Upper lobe of right lung (tissue), 1 donor: ENCODE results near the gene AOC3. TPM values are rescaled to one million over a fixed set of nuclear protein-coding genes. Genes with fewer than 3 reads are reported as not detected.

Source experiments
- ATAC-seq: fragments of 200-7000 bp; cut with Tn5 transposase; one replicate; pipeline ENCODE4 v1.9.1; 2020; ENCODE audit warnings: mild to moderate bottlenecking, moderate library complexity
- DNase-seq: peaks from one replicate; pipeline ENCODE4 v3.0.0-alpha.2; 2020
- H3K27ac ChIP-seq: fragments of 200-600 bp; one replicate; pipeline ENCODE4 v1.8.0; 2022
- H3K27me3 ChIP-seq: fragments of 200-600 bp; one replicate; pipeline ENCODE4 v1.8.0; 2022; ENCODE audit warnings: mild to moderate bottlenecking
- H3K36me3 ChIP-seq: fragments of 200-600 bp; one replicate; pipeline ENCODE4 v1.8.0; 2022
- H3K4me1 ChIP-seq: fragments of 200-600 bp; one replicate; pipeline ENCODE4 v1.8.0; 2022
- H3K4me3 ChIP-seq: fragments of 200-600 bp; one replicate; pipeline ENCODE4 v1.8.0; 2022; ENCODE audit warnings: mild to moderate bottlenecking
- H3K9me3 ChIP-seq: fragments of 200-600 bp; one replicate; pipeline ENCODE4 v1.8.0; 2022
- intact Hi-C: fragments of 100-400 bp; cut with DNase I; formaldehyde crosslinking; loops from one replicate; pipeline ENCODE4 v1.11.0; 2022
- microRNA-seq: library from miRNA; unstranded; fragments of <30 nt; microRNA quantifications from one replicate; pipeline ENCODE4 v1.2.0, GENCODE V29; 2020; ENCODE audit warnings: borderline microRNAs expressed
- total RNA-seq: library from RNA; stranded (reverse); fragmentation: NEBNext Ultra II Directional; extraction: Animal tissue kit (Norgen Biotek cat#: 25700); gene quantifications from one replicate; pipeline ENCODE4 v1.2.1, GENCODE V29; 2021
- TF ChIP-seq, protein P1 (sequence below): fragments of 200-600 bp; IDR thresholded peaks from one replicate; pipeline ENCODE4 v1.8.0; 2022; ENCODE audit warnings: antibody characterized with exemption
- donor health status: DM: no; HTN: yes; CAD: no; lungs with severe emphysema.

AOC3 gene
- total RNA-seq, 1 donor from 2014 or later: 235 TPM

DNA sequence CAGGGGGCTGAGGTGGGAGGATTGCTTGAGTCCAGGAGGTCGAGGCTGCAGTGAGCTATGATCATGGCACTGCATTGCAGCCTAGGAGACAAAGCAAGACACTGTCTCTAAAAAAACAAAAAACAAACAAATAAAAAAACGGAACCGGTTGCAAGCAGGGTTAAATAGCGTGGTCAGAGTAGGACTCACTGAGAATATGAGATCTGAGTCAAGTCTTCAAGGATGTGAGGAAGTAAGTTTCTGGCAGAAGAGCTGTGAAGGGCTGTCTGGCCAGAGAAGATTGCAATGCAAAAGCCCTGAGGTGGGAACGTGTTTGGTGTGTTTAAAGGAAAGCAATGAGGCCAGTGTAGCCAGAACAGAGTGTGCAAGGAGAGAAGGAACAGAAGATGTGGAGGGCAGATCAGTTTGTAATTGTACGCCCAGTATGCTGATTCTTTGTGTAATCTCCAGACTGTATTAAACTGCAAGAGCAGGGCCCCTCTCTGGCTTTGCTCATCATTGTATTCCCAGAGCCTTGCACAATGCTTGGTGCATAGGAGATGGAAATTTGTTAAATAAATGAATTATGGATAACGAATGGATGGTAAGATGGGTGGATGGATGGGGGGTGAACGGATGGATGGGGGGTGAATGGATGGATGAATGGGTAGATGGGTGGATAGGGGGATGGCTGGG lies 55.9 kb downstream of the AOC3 start:
- intact Hi-C loops: no loop called here
- H3K9me3 ChIP-seq: no peaks in the 10 kb centered on the region
- no peaks in the 10 kb centered on the region for H3K27me3 ChIP-seq
- TF ChIP-seq, protein P1, sequence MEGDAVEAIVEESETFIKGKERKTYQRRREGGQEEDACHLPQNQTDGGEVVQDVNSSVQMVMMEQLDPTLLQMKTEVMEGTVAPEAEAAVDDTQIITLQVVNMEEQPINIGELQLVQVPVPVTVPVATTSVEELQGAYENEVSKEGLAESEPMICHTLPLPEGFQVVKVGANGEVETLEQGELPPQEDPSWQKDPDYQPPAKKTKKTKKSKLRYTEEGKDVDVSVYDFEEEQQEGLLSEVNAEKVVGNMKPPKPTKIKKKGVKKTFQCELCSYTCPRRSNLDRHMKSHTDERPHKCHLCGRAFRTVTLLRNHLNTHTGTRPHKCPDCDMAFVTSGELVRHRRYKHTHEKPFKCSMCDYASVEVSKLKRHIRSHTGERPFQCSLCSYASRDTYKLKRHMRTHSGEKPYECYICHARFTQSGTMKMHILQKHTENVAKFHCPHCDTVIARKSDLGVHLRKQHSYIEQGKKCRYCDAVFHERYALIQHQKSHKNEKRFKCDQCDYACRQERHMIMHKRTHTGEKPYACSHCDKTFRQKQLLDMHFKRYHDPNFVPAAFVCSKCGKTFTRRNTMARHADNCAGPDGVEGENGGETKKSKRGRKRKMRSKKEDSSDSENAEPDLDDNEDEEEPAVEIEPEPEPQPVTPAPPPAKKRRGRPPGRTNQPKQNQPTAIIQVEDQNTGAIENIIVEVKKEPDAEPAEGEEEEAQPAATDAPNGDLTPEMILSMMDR: no peak
- H3K36me3 ChIP-seq: no peaks in the 10 kb centered on the region
- no peak overlapping the region for H3K4me3 ChIP-seq
- ATAC-seq (no peak), DNase-seq (no peak)
- H3K4me1 ChIP-seq: no peaks in the 10 kb centered on the region
- no peak overlapping the region for H3K27ac ChIP-seq

Small RNA genes within 50 kb of the gene (microRNA-seq; reads per million reads assigned to microRNA genes)
- gene MIR6781: not detected

Other genes starting within 250 kb of the AOC3 start
- 68.6 TPM for gene RETREG3, start 241.8 kb upstream of the AOC3 start, total RNA-seq
- gene TUBG1, start 241.5 kb upstream of the AOC3 start, total RNA-seq: 29.2 TPM
- 19.8 TPM for gene TUBG2, start 191.9 kb upstream of the AOC3 start, total RNA-seq
- gene PLEKHH3, start 174.2 kb upstream of the AOC3 start, total RNA-seq: 26.4 TPM
- 1.4 TPM for gene CCR10, start 169.4 kb upstream of the AOC3 start, total RNA-seq
- 6.5 TPM for gene CNTNAP1, start 168.7 kb upstream of the AOC3 start, total RNA-seq
- 58.4 TPM for gene EZH1, start 106.2 kb upstream of the AOC3 start, total RNA-seq
- gene RAMP2, start 90.0 kb upstream of the AOC3 start, total RNA-seq: 114 TPM
- gene VPS25, start 77.8 kb upstream of the AOC3 start, total RNA-seq: 42.3 TPM
- gene WNK4, start 70.6 kb upstream of the AOC3 start, total RNA-seq: 0.38 TPM
- 53.9 TPM for gene COA3, start 52.5 kb upstream of the AOC3 start, total RNA-seq
- gene CNTD1, start 52.3 kb upstream of the AOC3 start, total RNA-seq: 0.14 TPM
- gene BECN1, start 26.9 kb upstream of the AOC3 start, total RNA-seq: 66.7 TPM
- 89.4 TPM for gene PSME3, start 17.8 kb upstream of the AOC3 start, total RNA-seq
- gene AOC2, start 6.6 kb upstream of the AOC3 start, total RNA-seq: 2.0 TPM
- gene G6PC1, start 49.6 kb downstream of the AOC3 start, total RNA-seq: not detected
- 35.0 TPM for gene AARSD1, start 113.3 kb downstream of the AOC3 start, total RNA-seq
- gene PTGES3L, start 128.9 kb downstream of the AOC3 start, total RNA-seq: 0.38 TPM
- 14.4 TPM for gene RUNDC1, start 129.4 kb downstream of the AOC3 start, total RNA-seq
- 752 TPM for gene RPL27, start 147.2 kb downstream of the AOC3 start, total RNA-seq
- gene IFI35, start 155.6 kb downstream of the AOC3 start, total RNA-seq: 47.7 TPM
- gene VAT1, start 171.2 kb downstream of the AOC3 start, total RNA-seq: 267 TPM
- gene RND2, start 174.0 kb downstream of the AOC3 start, total RNA-seq: 0.78 TPM